ENCODE results near the gene INPP5A.

Gene INPP5A

GRCh38 chr10:132545659-132546367, 8.2 kb downstream of the INPP5A start:
- Histone ChIP-seq H3K4ac (ENCODE audit: low read length) (no peak overlapping the region), H3K4me3 (ENCODE audit: low read length in 2 of 2) (no peak overlapping the region), H2BK15ac (ENCODE audit: low read length) (no peak overlapping the region), H3K27ac (replicated peaks; ENCODE audit: low read length) (no peak overlapping the region), H4K8ac (ENCODE audit: low read depth, low read length) (peak overlapping the region; percentile 23), H2BK5ac (ENCODE audit: low read length) (peak overlapping the region; percentile 39), H3K79me1 (ENCODE audit: low read depth, low read length) (peaks cover 8% of the 10 kb centered on the region), H2AFZ (ENCODE audit: low read length) (no peak overlapping the region), H2BK12ac (ENCODE audit: low read length) (no peak overlapping the region), H3K23ac (ENCODE audit: low read depth, low read length, poor library complexity) (peak overlapping the region; percentile 52), H3K14ac (ENCODE audit: low read length) (no peak overlapping the region), H3K9me3 (replicated peaks in 1 of 2; ENCODE audit: control insufficient read depth in 2 of 2, insufficient read depth in 1 of 2, low read depth in 1 of 2, low read length in 2 of 2) (no peaks in the 10 kb centered on the region), H3K4me2 (ENCODE audit: insufficient read depth, low read length, poor library complexity, severe bottlenecking) (no peak overlapping the region), H2BK120ac (ENCODE audit: low read depth, low read length) (no peak overlapping the region), H3K9ac (ENCODE audit: low read depth, low read length, poor library complexity) (peak overlapping the region; percentile 12), H3K4me1 (ENCODE audit: control insufficient read depth in 2 of 2, insufficient read depth in 1 of 2, low read depth in 1 of 2, low read length in 2 of 2) (peaks cover 1 to 3% of the 10 kb centered on the region in 2 donors), H3K36me3 (replicated peaks in 1 of 2; ENCODE audit: control insufficient read depth in 2 of 2, insufficient read depth in 2 of 2, low read length in 2 of 2) (no peaks in the 10 kb centered on the region), H3K27me3 (ENCODE audit: control insufficient read depth in 3 of 3, insufficient read depth in 3 of 3, low read depth in 1 of 3, low read length in 3 of 3) (no peaks in the 10 kb centered on the region), H4K91ac (ENCODE audit: low read depth, low read length, poor library complexity) (no peak overlapping the region), H3K18ac (ENCODE audit: low read length) (peak overlapping the region; percentile 28), H2AK5ac (ENCODE audit: low read depth, low read length) (no peak overlapping the region)
- DNase-seq (ENCODE audit: low spot score), result no peak
- no CpG with 5 or more reads among the region's 34 CpGs for WGBS, 2 donors (ENCODE audit: extremely low coverage in 2 of 2, insufficient read length in 2 of 2, insufficient replicate concordance in 1 of 2)

DNA sequence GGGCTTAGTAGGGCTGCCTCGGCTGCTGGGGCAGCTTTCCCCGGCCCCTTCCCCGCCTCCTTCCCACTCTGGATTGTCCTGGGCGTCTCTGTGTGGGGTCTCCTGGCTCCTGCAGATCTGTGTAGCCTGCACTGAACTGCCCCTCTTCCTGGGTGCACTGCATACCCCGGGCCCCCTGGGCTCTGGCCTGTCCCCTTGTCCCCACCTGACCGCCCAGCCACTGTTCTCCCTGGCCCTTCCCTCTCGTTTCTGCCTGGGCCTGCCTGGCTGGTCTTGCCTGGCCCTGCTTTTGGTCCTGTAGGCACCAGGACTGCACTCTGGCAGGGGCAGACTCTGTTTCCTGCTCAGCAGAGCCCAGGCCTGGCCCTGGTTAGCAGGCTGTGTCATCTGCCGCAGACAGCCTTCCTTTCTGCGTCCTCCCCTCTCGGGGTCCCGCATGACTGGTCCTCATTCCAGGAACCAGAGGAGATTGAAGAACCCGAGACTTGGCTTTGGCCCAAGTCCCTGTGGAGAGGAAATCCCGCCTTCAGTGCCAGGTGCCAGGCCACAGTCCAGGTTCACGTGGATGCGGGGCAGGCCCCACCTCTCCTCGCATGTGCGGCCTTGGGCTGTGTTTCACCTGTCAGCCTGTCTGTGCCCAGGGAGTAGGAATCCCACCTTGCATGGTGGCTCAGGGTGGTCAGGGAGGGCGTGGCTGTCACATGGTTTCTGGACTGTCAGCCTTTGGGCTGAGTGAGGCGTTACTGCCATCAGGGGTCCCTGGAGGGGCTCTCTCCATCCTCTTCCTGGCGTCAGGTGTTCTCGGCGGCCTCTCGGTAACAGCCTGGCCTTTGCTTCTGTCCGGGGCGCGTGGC, 9.2 kb downstream of the INPP5A start:
- Histone ChIP-seq H2BK5ac (ENCODE audit: low read length) (no peak overlapping the region), H3K9me3 (replicated peaks in 1 of 2; ENCODE audit: control insufficient read depth in 2 of 2, insufficient read depth in 1 of 2, low read depth in 1 of 2, low read length in 2 of 2) (no peaks in the 10 kb centered on the region), H2BK120ac (ENCODE audit: low read depth, low read length) (no peak overlapping the region), H2AFZ (ENCODE audit: low read length) (no peak overlapping the region), H3K9ac (ENCODE audit: low read depth, low read length, poor library complexity) (no peak overlapping the region), H3K4me2 (ENCODE audit: insufficient read depth, low read length, poor library complexity, severe bottlenecking) (no peak overlapping the region), H3K27me3 (ENCODE audit: control insufficient read depth in 3 of 3, insufficient read depth in 3 of 3, low read depth in 1 of 3, low read length in 3 of 3) (no peaks in the 10 kb centered on the region), H2BK12ac (ENCODE audit: low read length) (no peak overlapping the region), H3K18ac (ENCODE audit: low read length) (peak overlapping the region; percentile 76), H3K4me1 (ENCODE audit: control insufficient read depth in 2 of 2, insufficient read depth in 1 of 2, low read depth in 1 of 2, low read length in 2 of 2) (no peaks in the 10 kb centered on the region), H3K27ac (replicated peaks; ENCODE audit: low read length) (no peak overlapping the region), H3K14ac (ENCODE audit: low read length) (peak overlapping the region; percentile 71), H3K4ac (ENCODE audit: low read length) (no peak overlapping the region), H3K79me1 (ENCODE audit: low read depth, low read length) (peaks cover 10% of the 10 kb centered on the region), H3K36me3 (replicated peaks in 1 of 2; ENCODE audit: control insufficient read depth in 2 of 2, insufficient read depth in 2 of 2, low read length in 2 of 2) (no peaks in the 10 kb centered on the region), H2BK15ac (ENCODE audit: low read length) (no peak overlapping the region), H4K91ac (ENCODE audit: low read depth, low read length, poor library complexity) (no peak overlapping the region), H2AK5ac (ENCODE audit: low read depth, low read length) (peak overlapping the region; percentile 70), H3K4me3 (ENCODE audit: low read length in 2 of 2) (no peak overlapping the region), H4K8ac (ENCODE audit: low read depth, low read length) (no peak overlapping the region), H3K23ac (ENCODE audit: low read depth, low read length, poor library complexity) (peak overlapping the region; percentile 65)
- no CpG with 5 or more reads among the region's 26 CpGs for WGBS, 2 donors (ENCODE audit: extremely low coverage in 2 of 2, insufficient read length in 2 of 2, insufficient replicate concordance in 1 of 2)
- no peak for DNase-seq (ENCODE audit: low spot score)

DNA sequence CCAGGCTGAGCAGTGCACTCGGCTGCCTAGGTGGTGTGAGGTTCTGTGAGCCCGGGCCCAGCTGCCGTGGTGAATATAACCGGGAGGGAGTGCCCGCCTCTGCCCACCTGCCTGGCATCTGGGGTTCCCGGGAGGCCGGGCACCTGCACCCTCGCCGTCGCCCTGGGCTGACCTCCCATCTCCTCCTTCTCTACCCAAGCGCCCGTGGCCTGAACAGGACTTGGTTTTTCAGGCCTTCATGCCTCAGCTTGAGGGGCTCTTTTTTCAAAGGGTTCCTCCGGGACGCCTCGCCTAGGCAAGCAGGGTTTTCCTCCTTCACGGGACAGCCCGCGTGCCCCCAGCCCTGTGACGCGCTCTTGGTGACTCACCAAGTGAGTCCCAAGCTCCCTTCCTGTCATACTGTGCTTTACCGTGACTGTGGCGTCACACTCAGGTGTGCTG, 9.9 kb downstream of the INPP5A start:
- Histone ChIP-seq H3K4me2 (ENCODE audit: insufficient read depth, low read length, poor library complexity, severe bottlenecking) (no peak overlapping the region), H3K36me3 (replicated peaks in 1 of 2; ENCODE audit: control insufficient read depth in 2 of 2, insufficient read depth in 2 of 2, low read length in 2 of 2) (no peaks in the 10 kb centered on the region), H3K4me3 (ENCODE audit: low read length in 2 of 2) (no peak overlapping the region), H2BK120ac (ENCODE audit: low read depth, low read length) (no peak overlapping the region), H3K79me1 (ENCODE audit: low read depth, low read length) (peaks cover 10% of the 10 kb centered on the region), H2BK5ac (ENCODE audit: low read length) (no peak overlapping the region), H3K9me3 (replicated peaks in 1 of 2; ENCODE audit: control insufficient read depth in 2 of 2, insufficient read depth in 1 of 2, low read depth in 1 of 2, low read length in 2 of 2) (no peaks in the 10 kb centered on the region), H4K91ac (ENCODE audit: low read depth, low read length, poor library complexity) (no peak overlapping the region), H3K27ac (replicated peaks; ENCODE audit: low read length) (no peak overlapping the region), H2AFZ (ENCODE audit: low read length) (no peak overlapping the region), H2AK5ac (ENCODE audit: low read depth, low read length) (peak overlapping the region; percentile 70), H3K27me3 (ENCODE audit: control insufficient read depth in 3 of 3, insufficient read depth in 3 of 3, low read depth in 1 of 3, low read length in 3 of 3) (no peaks in the 10 kb centered on the region), H3K9ac (ENCODE audit: low read depth, low read length, poor library complexity) (no peak overlapping the region), H3K23ac (ENCODE audit: low read depth, low read length, poor library complexity) (no peak overlapping the region), H3K4ac (ENCODE audit: low read length) (no peak overlapping the region), H2BK15ac (ENCODE audit: low read length) (no peak overlapping the region), H3K4me1 (ENCODE audit: control insufficient read depth in 2 of 2, insufficient read depth in 1 of 2, low read depth in 1 of 2, low read length in 2 of 2) (no peaks in the 10 kb centered on the region), H3K18ac (ENCODE audit: low read length) (no peak overlapping the region), H3K14ac (ENCODE audit: low read length) (no peak overlapping the region), H4K8ac (ENCODE audit: low read depth, low read length) (no peak overlapping the region), H2BK12ac (ENCODE audit: low read length) (no peak overlapping the region)
- no CpG with 5 or more reads among the region's 22 CpGs for WGBS, 2 donors (ENCODE audit: extremely low coverage in 2 of 2, insufficient read length in 2 of 2, insufficient replicate concordance in 1 of 2)
- no peak for DNase-seq (ENCODE audit: low spot score)

All from neuronal stem cell (in vitro differentiated cells).